Measurements from ENCODE around the gene SHOX.
"Not testable (repeated sequence)": the region's sequence is repeated elsewhere in the genome, so short reads cannot be mapped to it uniquely, and the experiment has no call there.

The SHOX gene

GRCh38 chrX:637660-638481 is 7.3 kb downstream of the SHOX start:
- no peak for DNase-seq (ENCODE audit: low spot score)

DNA sequence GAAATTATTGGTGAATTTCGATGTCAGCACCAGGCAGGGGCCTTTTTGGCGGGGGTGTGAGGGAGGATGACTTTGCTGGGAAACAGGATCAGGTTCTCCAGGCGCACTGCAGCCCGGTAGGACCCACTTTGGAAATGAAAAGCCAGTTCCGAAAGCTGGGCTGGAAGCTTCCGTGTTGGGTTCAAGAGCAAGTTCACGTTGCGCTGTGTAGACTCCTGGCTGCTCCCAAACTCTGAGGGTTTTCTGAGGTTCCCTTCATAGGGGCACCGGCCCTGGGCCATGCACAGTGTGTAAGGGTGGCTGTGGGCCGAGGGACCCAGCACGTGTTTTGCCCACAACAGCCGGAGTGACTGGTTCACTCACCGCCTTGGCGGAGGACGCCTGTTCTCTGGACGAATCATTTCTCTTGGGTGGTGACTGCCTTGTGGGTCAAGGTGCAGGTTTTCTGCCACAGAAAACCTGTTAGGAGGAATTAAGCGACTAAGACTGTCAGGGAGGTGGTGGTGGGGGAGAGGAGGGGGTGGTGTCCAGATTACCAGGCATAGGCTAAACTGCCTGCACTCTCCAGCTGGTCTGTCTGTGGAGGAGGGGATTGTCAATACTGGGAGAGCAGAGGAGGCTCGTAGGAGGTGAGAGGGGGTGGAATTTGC is 8.0 kb downstream of the SHOX start:
- no peak for DNase-seq (ENCODE audit: low spot score)

GRCh38 chrX:639151-639550 is 8.6 kb downstream of the SHOX start:
- no peak for DNase-seq (ENCODE audit: low spot score)

DNA sequence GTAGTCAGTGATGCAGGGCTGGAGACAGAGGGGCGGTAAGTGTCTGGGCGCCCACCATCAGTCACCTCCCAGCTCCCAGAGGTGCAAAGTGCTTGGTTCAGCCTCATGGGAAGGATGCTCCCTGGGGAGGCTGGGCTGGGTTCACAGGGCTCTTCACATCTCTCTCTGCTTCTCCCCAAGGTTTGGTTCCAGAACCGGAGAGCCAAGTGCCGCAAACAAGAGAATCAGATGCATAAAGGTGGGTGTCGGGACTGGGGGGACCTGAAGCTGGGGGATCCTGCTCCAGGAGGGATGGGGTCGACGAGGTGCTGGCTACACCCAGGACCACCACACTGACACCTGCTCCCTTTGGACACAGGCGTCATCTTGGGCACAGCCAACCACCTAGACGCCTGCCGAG is 10.1 kb downstream of the SHOX start:
- no peak for DNase-seq (ENCODE audit: low spot score)

- no peak for DNase-seq (ENCODE audit: low spot score)
Measured at GRCh38 chrX:641671-642435, 11.3 kb downstream of the SHOX start.

- DNase-seq (ENCODE audit: low spot score): no peak
Measured at GRCh38 chrX:642436-643240, 12.0 kb downstream of the SHOX start.

DNA sequence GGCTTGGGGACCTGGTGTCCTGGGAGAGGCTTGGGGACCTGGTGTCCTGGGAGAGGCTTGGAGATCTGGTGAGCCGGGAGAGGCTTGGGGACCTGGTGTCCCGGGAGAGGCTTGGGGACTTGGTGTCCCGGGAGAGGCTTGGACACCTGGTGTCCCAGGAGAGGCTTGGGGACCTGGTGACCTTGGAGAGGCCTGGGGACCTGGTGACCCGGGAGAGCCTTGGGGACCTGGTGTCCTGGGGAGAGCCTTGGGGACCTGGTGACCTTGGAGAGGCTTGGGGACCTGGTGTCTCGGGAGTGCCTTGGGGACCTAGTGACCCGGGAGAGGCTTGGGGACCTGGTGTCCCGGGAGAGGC is 12.6 kb downstream of the SHOX start:
- no peak for DNase-seq (ENCODE audit: low spot score)

- no peak for DNase-seq (ENCODE audit: low spot score)
Measured at GRCh38 chrX:643911-644303, 13.3 kb downstream of the SHOX start.

- DNase-seq (ENCODE audit: low spot score): no peak
Measured at GRCh38 chrX:644304-645281, 14.0 kb downstream of the SHOX start.

- DNase-seq (ENCODE audit: low spot score): no peak
Measured at GRCh38 chrX:646228-646495, 15.6 kb downstream of the SHOX start.

- DNase-seq (ENCODE audit: low spot score): no peak
Measured at GRCh38 chrX:646796-647195, 16.2 kb downstream of the SHOX start.

GRCh38 chrX:649166-649565 is 18.6 kb downstream of the SHOX start:
- no peak for DNase-seq (ENCODE audit: low spot score)

- DNase-seq (ENCODE audit: low spot score): no peak
Measured at GRCh38 chrX:650324-650723, 19.7 kb downstream of the SHOX start.

- no peak for DNase-seq (ENCODE audit: low spot score)
Measured at GRCh38 chrX:650811-651210, 20.2 kb downstream of the SHOX start.

DNA sequence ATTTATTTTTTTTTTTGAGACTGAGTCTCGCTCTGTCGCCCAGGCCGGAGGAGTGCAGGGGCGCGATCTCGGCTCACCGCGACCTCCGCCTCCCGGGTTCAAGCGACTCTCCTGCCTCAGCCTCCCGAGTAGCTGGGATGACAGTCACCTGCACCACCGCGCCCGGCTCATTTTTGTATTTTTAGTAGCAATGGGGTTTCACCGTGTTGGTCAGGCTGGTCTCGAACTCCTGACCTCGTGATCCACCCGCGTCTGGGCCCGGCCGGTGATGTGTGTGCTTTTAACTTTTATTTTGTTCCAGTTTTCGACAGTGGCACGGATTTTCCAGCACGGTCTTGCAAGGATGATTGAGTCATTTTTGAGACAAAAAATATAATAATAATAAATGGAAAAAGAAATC is 21.3 kb downstream of the SHOX start:
- DNase-seq (ENCODE audit: low spot score): not testable (repeated sequence)

DNA sequence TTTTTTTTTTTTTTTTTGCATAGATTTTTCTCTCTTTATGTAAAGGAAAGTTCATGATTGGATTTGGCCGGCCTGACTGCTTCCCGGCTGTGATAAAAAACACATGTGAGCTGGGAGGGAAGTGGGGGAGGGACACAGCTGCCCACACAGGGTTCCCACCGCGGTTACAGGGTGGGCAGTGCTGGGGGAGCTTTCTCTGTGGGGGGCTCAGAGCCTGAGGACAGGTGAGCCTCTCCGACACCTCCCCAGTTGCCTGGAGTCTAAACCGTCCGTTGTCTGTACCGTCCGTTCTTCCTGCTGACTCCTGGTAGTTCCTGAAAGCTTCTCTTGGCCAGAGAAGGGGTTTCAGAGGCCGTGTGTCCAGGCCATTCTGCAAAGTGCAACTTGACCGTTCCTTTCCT is 21.8 kb downstream of the SHOX start:
- no peak for DNase-seq (ENCODE audit: low spot score)

GRCh38 chrX:653306-653705 is 22.7 kb downstream of the SHOX start:
- no peak for DNase-seq (ENCODE audit: low spot score)

GRCh38 chrX:661154-661553 is 30.6 kb downstream of the SHOX start:
- no peak for DNase-seq (ENCODE audit: low spot score)

GRCh38 chrX:662126-662525 is 31.5 kb downstream of the SHOX start:
- no peak for DNase-seq (ENCODE audit: low spot score)

- no peak for DNase-seq (ENCODE audit: low spot score)
Measured at GRCh38 chrX:663841-664240, 33.2 kb downstream of the SHOX start.

Data from LoVo (cell line).